Psoas muscle (tissue), 8 donors: Measurements from ENCODE around the gene ZHX3. TPM values are rescaled to one million over a fixed set of nuclear protein-coding genes. Genes with fewer than 3 reads are reported as not detected.
"Not testable (repeated sequence)": the region's sequence is repeated elsewhere in the genome, so short reads cannot be mapped to it uniquely, and the experiment has no call there.

ENCODE experiments used
- ATAC-seq, 4 donors: fragments of 200-7000 bp; cut with Tn5 transposase; one replicate each; pipeline ENCODE4 v1.9.1; 2020; ENCODE audit warnings: moderate library complexity in 3 of 4, mild to moderate bottlenecking in 2 of 4
- DNase-seq, 2 donors: peaks; one replicate each; pipeline ENCODE4 v3.0.0-alpha.2; 2020
- H3K27ac ChIP-seq: fragments of 200-600 bp; one replicate; pipeline ENCODE4 v1.8.0; 2022
- H3K27me3 ChIP-seq, 3 donors: fragments of 200-600 bp in 1 of 3; one replicate each; pipeline versions ENCODE4 v1.6.1 to v1.8.0; 2013 to 2022; ENCODE audit warnings: low read length in 2 of 3, mild to moderate bottlenecking in 2 of 3, moderate library complexity in 1 of 3; ENCODE audit not compliant: insufficient read depth in 3 of 3
- H3K36me3 ChIP-seq, 2 donors: fragments of 200-600 bp in 1 of 2; one replicate each; pipeline versions ENCODE4 v1.6.1 to v1.8.0; 2013 to 2022; ENCODE audit warnings: low read depth in 1 of 2, mild to moderate bottlenecking in 1 of 2, moderate library complexity in 1 of 2; ENCODE audit not compliant: insufficient read depth in 1 of 2
- H3K4me1 ChIP-seq: fragments of 200-600 bp; one replicate; pipeline ENCODE4 v1.8.0; 2022
- H3K4me3 ChIP-seq: fragments of 200-600 bp; one replicate; pipeline ENCODE4 v1.8.0; 2022; ENCODE audit warnings: mild to moderate bottlenecking
- H3K9me3 ChIP-seq: fragments of 200-600 bp; one replicate; pipeline ENCODE4 v1.8.0; 2022
- WGBS, 3 donors: extraction: QIAGEN DNeasy Blood & Tissue Kit; methylation state at CpG; one replicate each; pipeline versions ENCODE4 v1.1.6 to v1.1.7; 2013; 5-methylcytosine and 5-hydroxymethylcytosine counted together
- intact Hi-C, 2 donors: fragments of 100-400 bp; cut with DNase I; formaldehyde crosslinking; loops; one replicate each; pipeline versions ENCODE4 v1.11.0 to v1.14.2; 2022
- polyA plus RNA-seq, 3 donors: library from polyadenylated mRNA; stranded (reverse); fragments of 200-250 nt; gene quantifications; one replicate each; pipeline ENCODE4 v1.2.3, GENCODE V29; 2013
- total RNA-seq, 4 donors: library from RNA; stranded (reverse); fragmentation: NEBNext Ultra II Directional in 2 of 4; extraction: Animal tissue kit (Norgen Biotek cat#: 25700) in 2 of 4; gene quantifications; one replicate each; pipeline versions ENCODE4 v1.2.1 to v1.2.4, GENCODE V29; 2021 to 2023
- TF ChIP-seq, protein P1 (sequence below): fragments of 200-600 bp; IDR thresholded peaks from one replicate; pipeline ENCODE4 v1.8.0; 2022; ENCODE audit warnings: antibody characterized with exemption
- donor health status: healthy with polysubstance abuse.
- donor health status: DM: no; HTN: no; CAD: no; lungs with moderate emphysema.
- donor health status: Bipolar disorder and iron deficiency.
- donor health status: healthy.
- donor health status: DM: yes; HTN: yes; CAD: no.
- donor health status: DM: no; HTN: no; CAD: no.
- donor health status: DM: no; HTN: no; CAD: no.
- donor health status: DM: yes; HTN: yes; CAD: no.

Gene ZHX3
- total and polyA plus RNA-seq, 7 donors = 7.0 to 47.7 (median 39.6) TPM

DNA sequence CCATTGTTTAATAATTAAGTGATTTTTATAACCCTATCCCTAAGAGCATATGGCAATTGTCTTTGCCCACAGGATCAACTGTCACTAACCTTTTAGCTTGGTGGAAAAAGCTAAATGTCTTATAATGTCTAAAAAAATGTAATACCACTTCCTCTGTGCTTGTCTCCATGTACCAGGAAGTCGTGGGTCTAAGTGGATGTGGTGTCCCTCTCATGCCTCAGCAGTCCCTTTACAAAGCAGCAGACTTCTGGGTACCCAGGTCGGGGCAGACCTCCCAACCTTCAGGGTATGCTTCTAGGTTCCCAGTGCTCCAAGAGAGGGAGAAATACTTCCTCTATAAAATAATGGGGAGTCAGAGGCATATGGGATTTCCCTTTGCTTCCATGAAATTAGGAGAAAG is 74.7 kb downstream of the ZHX3 start:
- ATAC-seq (no peak), DNase-seq (no peak)
- Histone ChIP-seq H3K9me3 (no peaks in the 10 kb centered on the region), H3K27ac (no peak overlapping the region), H3K4me1 (peaks cover 44% of the 10 kb centered on the region), H3K27me3 (no peaks in the 10 kb centered on the region), H3K36me3 (peaks cover 0 to 4% of the 10 kb centered on the region in 2 donors), H3K4me3 (no peak overlapping the region)
- intact Hi-C loops = no loop called here
- WGBS, 3 donors = 82 to 90% (median 88%) methylated on average over 2 of the region's 2 CpGs
- TF ChIP-seq, protein P1, sequence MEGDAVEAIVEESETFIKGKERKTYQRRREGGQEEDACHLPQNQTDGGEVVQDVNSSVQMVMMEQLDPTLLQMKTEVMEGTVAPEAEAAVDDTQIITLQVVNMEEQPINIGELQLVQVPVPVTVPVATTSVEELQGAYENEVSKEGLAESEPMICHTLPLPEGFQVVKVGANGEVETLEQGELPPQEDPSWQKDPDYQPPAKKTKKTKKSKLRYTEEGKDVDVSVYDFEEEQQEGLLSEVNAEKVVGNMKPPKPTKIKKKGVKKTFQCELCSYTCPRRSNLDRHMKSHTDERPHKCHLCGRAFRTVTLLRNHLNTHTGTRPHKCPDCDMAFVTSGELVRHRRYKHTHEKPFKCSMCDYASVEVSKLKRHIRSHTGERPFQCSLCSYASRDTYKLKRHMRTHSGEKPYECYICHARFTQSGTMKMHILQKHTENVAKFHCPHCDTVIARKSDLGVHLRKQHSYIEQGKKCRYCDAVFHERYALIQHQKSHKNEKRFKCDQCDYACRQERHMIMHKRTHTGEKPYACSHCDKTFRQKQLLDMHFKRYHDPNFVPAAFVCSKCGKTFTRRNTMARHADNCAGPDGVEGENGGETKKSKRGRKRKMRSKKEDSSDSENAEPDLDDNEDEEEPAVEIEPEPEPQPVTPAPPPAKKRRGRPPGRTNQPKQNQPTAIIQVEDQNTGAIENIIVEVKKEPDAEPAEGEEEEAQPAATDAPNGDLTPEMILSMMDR = no peak

DNA sequence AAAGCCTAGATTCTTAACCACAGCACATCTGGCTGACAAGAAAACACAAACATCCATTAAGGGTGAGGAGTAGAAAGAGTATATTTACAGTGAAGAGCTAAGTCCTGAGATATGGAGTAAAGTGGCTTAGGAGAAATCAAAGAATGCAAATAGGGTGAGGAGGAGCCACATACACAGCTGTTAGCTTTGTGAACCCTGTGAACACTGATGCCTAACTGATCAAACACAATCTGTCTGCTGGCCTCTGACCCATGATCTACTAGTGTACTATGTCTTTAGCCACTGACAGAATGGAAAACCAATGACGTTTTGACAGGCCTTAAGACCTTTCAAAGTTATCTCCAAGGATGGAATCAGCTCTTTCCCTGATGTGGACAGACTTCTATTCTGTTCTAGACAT is 75.2 kb downstream of the ZHX3 start:
- ATAC-seq (no peak), DNase-seq (no peak)
- Histone ChIP-seq H3K27me3 (no peaks in the 10 kb centered on the region), H3K9me3 (no peaks in the 10 kb centered on the region), H3K27ac (no peak overlapping the region), H3K4me3 (no peak overlapping the region), H3K36me3 (peaks cover 0 to 4% of the 10 kb centered on the region in 2 donors), H3K4me1 (peaks cover 40% of the 10 kb centered on the region)
- TF ChIP-seq, protein P1 = no peak
- intact Hi-C loops = no loop called here
- WGBS, 3 donors = 49 to 60% (median 53%) methylated on average over 1 of the region's 1 CpG

DNA sequence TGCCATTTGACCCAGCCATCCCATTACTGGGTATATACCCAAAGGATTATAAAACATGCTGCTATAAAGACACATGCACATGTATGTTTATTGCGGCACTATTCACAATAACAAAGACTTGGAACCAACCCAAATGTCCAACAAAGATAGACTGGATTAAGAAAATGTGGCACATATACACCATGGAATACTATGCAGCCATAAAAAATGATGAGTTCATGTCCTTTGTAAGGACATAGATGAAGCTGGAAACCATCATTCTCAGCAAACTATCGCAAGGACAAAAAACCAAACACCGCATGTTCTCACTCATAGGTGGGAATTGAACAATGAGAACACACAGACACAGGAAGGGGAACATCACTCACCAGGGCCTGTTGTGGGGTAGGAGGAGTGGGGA is 80.3 kb downstream of the ZHX3 start:
- H3K9me3 ChIP-seq, H3K27me3 ChIP-seq, H3K27ac ChIP-seq, DNase-seq, H3K4me3 ChIP-seq, intact Hi-C loops, ATAC-seq, H3K36me3 ChIP-seq: not testable (repeated sequence)
- H3K4me1 ChIP-seq = peaks cover 32% of the 10 kb centered on the region
- WGBS, 3 donors = 92 to 100% (median 92%) methylated on average over 1 to 2 of the region's 3 CpGs

DNA sequence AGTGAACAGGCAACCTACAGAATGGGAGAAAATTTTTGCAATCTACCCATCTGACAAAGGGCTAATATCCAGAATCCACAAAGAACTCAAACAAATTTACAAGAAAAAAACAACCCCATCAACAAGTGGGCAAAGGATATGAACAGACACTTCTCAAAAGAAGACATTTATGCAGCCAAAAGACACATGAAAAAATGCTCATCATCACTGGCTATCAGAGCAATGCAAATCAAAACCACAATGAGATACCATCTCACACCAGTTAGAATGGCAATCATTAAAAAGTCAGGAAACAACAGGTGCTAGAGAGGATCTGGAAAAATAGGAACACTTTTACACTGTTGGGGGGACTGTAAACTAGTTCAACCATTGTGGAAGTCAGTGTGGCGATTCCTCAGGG is 80.7 kb downstream of the ZHX3 start:
- H3K27ac ChIP-seq, H3K9me3 ChIP-seq, ATAC-seq, intact Hi-C loops, H3K27me3 ChIP-seq, H3K4me3 ChIP-seq, H3K36me3 ChIP-seq, DNase-seq: not testable (repeated sequence)
- 100% methylated on average over 1 of the region's 1 CpG for WGBS, 3 donors
- H3K4me1 ChIP-seq = peaks cover 34% of the 10 kb centered on the region

DNA sequence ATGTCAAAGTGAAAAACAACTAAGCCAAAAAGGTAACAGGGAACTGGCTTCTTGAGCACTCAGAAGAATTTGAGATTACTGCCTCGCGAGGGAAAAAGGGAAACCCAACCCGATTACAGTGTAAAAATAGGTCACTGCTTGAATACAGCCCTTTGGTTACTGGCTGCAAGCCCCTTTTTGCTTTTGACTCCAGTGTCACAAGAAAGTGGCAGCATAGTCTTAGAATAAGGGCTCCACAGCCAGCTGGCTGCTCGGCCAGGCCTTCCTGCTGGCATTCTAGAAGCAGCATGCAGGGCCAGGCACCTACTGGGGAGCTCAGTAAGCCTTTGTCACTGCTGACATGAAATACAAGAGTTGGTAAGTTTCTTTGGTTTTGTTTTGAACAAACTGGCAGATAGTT is 83.0 kb downstream of the ZHX3 start:
- peak overlapping the region; percentile 72 for H3K27ac ChIP-seq
- WGBS, 3 donors = 0 to 9% (median 4%) methylated on average over 4 of the region's 4 CpGs
- no peak overlapping the region for H3K4me3 ChIP-seq
- peaks cover 0 to 4% of the 10 kb centered on the region in 2 donors for H3K36me3 ChIP-seq
- intact Hi-C loops = loop anchor here (5.0 kb wide), 5 partner anchors 62 to 178 kb away; partner anchors contain the start of gene ZHX3 (in 1 of the 2)
- DNase-seq = peak; percentile 34 to 77
- peak; percentile 45 to 73 (median 56) for ATAC-seq
- TF ChIP-seq, protein P1 = no peak
- H3K4me1 ChIP-seq = peaks cover 43% of the 10 kb centered on the region
- no peaks in the 10 kb centered on the region for H3K27me3 ChIP-seq
- no peaks in the 10 kb centered on the region for H3K9me3 ChIP-seq

DNA sequence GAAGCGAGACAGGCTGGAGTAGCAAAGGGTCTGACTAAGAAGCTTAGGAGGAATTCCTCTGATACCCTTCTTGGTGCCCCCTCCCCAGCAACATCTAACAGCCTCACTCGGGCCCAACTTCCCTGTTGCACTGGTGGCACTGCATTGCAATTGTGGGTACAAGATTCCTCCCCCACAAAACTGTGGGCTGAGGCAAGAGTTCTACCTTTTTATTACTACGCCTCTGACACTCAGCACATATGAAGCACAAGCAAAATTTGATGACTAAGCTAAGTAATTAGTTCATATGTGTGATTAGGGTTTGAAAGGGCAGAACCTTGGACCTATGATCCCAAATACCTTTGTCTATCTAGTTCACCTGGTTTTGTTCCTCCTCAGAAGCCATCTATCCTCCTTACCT is 83.5 kb downstream of the ZHX3 start:
- Histone ChIP-seq H3K4me1 (peaks cover 48% of the 10 kb centered on the region), H3K36me3 (no peaks in the 10 kb centered on the region), H3K9me3 (no peaks in the 10 kb centered on the region), H3K27ac (peak overlapping the region; percentile 72), H3K4me3 (no peak overlapping the region), H3K27me3 (no peaks in the 10 kb centered on the region)
- DNase-seq (no peak), ATAC-seq (no peak)
- TF ChIP-seq, protein P1 = no peak
- intact Hi-C loops = loop anchor here (5.0 kb wide), 5 partner anchors 62 to 178 kb away; partner anchors contain the start of gene ZHX3 (in 1 of the 2)
- 84 to 90% (median 90%) methylated on average over 3 of the region's 3 CpGs for WGBS, 3 donors
